HG02970 (cell line): ENCODE results near the gene MINDY2.
"Not testable (repeated sequence)": the region's sequence is repeated elsewhere in the genome, so short reads cannot be mapped to it uniquely, and the experiment has no call there.

Experiments used
- ATAC-seq: cut with Tn5 transposase; IDR thresholded peaks from one replicate; pipeline ENCODE4 v1.9.1; 2021; ENCODE audit warnings: mild to moderate bottlenecking, moderate library complexity, moderate number of reproducible peaks; ENCODE audit not compliant: unreplicated experiment, low FRiP score

MINDY2 gene

GRCh38 chr15:58749532-58750337, 21.4 kb upstream of the MINDY2 start, which contains the start of gene ADAM10:
ADAM10 (minus strand) TSS chr15:58749707; CDS start chr15:58749534, 173 bp downstream.
- peak; percentile 86 for ATAC-seq

- ATAC-seq = no peak
These were observed 18.4 kb upstream of the MINDY2 start for GRCh38 chr15:58752716-58753115.

GRCh38 chr15:58755350-58755749, 15.8 kb upstream of the MINDY2 start:
- no peak for ATAC-seq

- no peak for ATAC-seq
These were observed 15.1 kb upstream of the MINDY2 start for GRCh38 chr15:58755956-58756355.

- no peak for ATAC-seq
These were observed 13.0 kb upstream of the MINDY2 start for GRCh38 chr15:58758141-58758540.

GRCh38 chr15:58760385-58761009, 10.6 kb upstream of the MINDY2 start:
- no peak for ATAC-seq

- ATAC-seq = no peak
These were observed 10.1 kb upstream of the MINDY2 start for GRCh38 chr15:58761010-58761388.

GRCh38 chr15:58762285-58762684, 8.8 kb upstream of the MINDY2 start:
- ATAC-seq = no peak

- no peak for ATAC-seq
These were observed 8.4 kb upstream of the MINDY2 start for GRCh38 chr15:58762731-58763130.

GRCh38 chr15:58764468-58764867, 6.6 kb upstream of the MINDY2 start:
- ATAC-seq = no peak

GRCh38 chr15:58766290-58766689, 4.8 kb upstream of the MINDY2 start:
- no peak for ATAC-seq

- ATAC-seq = not testable (repeated sequence)
These were observed 2.5 kb upstream of the MINDY2 start for GRCh38 chr15:58768601-58769004.

- ATAC-seq = peak; percentile 16
These were observed 614 bp upstream of the MINDY2 start for GRCh38 chr15:58770519-58770856.

- ATAC-seq = no peak
These were observed 634 bp downstream of the MINDY2 start for GRCh38 chr15:58771621-58772250.

- no peak for ATAC-seq
These were observed 1.9 kb downstream of the MINDY2 start for GRCh38 chr15:58773024-58773423.

GRCh38 chr15:58775402-58775801, 4.3 kb downstream of the MINDY2 start:
- no peak for ATAC-seq

GRCh38 chr15:58777107-58777506, 6.0 kb downstream of the MINDY2 start:
- ATAC-seq = no peak

- no peak for ATAC-seq
These were observed 8.5 kb downstream of the MINDY2 start for GRCh38 chr15:58779554-58779953.

- ATAC-seq = no peak
These were observed 14.3 kb downstream of the MINDY2 start for GRCh38 chr15:58785355-58785754.

- no peak for ATAC-seq
These were observed 17.1 kb downstream of the MINDY2 start for GRCh38 chr15:58788056-58788710.

GRCh38 chr15:58793862-58794261, 22.8 kb downstream of the MINDY2 start:
- ATAC-seq = no peak
